Left colon (tissue), 2 donors: Measurements from ENCODE around the gene PPIF. TPM values are rescaled to one million over a fixed set of nuclear protein-coding genes. Genes with fewer than 3 reads are reported as not detected.
A peak's percentile ranks its signal among the peaks of the same experiment; 100 is the strongest.

Experiments used
- ATAC-seq: fragments of 200-7000 bp; cut with Tn5 transposase; one replicate; pipeline ENCODE4 v1.9.1; 2020; ENCODE audit warnings: mild to moderate bottlenecking, moderate library complexity
- DNase-seq, 2 donors: peaks; one replicate each; pipeline ENCODE4 v3.0.0-alpha.2; 2020
- intact Hi-C, 2 donors: fragments of 100-400 bp; cut with DNase I in 1 of 2; cut with micrococcal nuclease in 1 of 2; formaldehyde crosslinking; loops; one replicate each; pipeline versions ENCODE4 v1.11.2 to v1.14.0; 2022; cut with DNase I, micrococcal nuclease
- total RNA-seq, 2 donors: library from RNA; stranded (reverse); fragmentation: NEBNext Ultra II Directional; extraction: Animal tissue kit (Norgen Biotek cat#: 25700); gene quantifications; one replicate each; pipeline ENCODE4 v1.2.1, GENCODE V29; 2021
- donor health status: DM: no; HTN: no; CAD: no.
- donor health status: DM: yes; HTN: yes; CAD: no.

Gene PPIF
- total RNA-seq, 2 donors from 2014 or later = 86.6 to 105 TPM

- intact Hi-C loops = no loop called here
- peak; percentile 55 for ATAC-seq
- DNase-seq = peak in 1 of 2 donors; percentile 50
These were observed 4.3 kb upstream of the PPIF start for GRCh38 chr10:79342811-79343561.

DNA sequence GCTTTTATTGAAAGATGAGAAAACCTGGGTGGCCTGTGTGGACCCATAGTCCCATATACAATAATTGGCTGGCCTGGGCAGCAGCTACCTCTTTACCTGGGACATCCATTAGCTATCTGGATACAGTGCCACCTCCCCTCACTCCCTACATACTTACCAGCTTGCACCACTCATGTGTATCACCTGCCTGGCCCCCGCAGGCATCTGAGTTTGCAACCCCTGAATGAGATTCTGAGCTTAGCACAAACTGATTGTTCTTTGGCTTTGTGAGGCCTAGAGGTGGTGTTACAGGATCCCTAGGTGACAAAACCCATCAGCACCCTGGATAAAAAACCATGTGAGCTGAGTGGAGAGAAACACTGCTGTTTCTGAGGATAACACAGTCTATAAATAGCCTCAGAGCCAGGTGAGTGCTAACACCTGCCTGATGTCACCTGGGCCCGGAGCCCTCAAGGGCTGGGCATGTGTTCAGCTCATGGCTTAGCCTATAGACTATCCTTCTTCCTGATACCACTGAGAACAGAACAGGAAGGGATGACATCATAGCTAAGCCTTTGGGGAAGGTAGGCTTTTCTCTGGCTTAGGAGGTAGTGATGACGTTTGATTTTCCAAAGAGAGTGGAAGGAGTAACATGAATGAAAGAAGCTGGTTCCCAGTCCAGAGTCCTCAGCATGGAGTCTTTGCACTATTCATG lies 2.6 kb upstream of the PPIF start:
- intact Hi-C loops = no loop called here
- no peak for DNase-seq
- peak; percentile 8 for ATAC-seq

GRCh38 chr10:79345241-79346011 lies 1.8 kb upstream of the PPIF start:
- no peak for ATAC-seq
- DNase-seq = no peak
- intact Hi-C loops = no loop called here

- intact Hi-C loops = no loop called here
- DNase-seq (no peak), ATAC-seq (no peak)
These were observed 1.3 kb upstream of the PPIF start for GRCh38 chr10:79346012-79346340.

- intact Hi-C loops = no loop called here
- ATAC-seq (no peak), DNase-seq (no peak)
These were observed 662 bp upstream of the PPIF start for GRCh38 chr10:79346388-79347225.

DNA sequence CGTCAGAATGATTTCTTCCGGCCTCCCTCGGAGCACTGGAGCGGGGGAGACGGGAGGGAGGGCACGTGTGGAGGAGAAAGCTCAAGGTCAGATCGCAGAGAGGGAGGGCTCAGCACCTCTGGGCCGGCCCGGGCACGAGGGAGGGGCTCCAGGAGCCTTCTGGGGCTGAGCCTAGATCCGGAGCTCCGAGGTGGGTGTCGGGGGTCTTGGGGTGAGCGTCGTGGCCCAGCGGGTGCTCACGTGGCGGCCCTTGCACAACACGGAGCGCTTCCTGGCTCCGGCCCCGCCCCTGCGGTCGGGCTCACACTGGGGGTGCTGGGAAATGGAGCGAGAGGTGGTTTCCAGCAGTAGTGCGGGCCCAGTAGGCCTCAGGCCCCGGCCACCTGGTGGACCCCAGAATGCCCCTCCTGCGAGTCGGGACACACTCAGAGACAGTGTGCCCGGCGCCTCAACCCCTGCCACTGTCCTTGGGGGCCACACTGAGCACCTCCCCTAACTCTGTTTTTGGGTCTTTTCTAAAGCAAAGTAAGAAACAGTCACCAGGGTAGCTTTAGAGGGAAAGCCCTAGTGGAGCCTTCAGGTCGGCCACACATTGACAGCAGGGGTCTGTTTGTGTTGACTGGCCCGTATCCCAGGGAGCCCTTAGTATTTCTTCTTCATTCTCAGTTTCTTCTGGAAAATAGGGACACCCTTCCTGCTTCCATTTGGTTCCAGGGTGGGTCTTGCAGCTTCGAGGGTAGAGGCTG lies 798 bp downstream of the PPIF start:
- DNase-seq = peak; percentile 83 to 84
- intact Hi-C loops = no loop called here
- peak; percentile 66 for ATAC-seq

- ATAC-seq (no peak), DNase-seq (no peak)
- intact Hi-C loops = no loop called here
These were observed 1.3 kb downstream of the PPIF start for GRCh38 chr10:79348640-79348988.

DNA sequence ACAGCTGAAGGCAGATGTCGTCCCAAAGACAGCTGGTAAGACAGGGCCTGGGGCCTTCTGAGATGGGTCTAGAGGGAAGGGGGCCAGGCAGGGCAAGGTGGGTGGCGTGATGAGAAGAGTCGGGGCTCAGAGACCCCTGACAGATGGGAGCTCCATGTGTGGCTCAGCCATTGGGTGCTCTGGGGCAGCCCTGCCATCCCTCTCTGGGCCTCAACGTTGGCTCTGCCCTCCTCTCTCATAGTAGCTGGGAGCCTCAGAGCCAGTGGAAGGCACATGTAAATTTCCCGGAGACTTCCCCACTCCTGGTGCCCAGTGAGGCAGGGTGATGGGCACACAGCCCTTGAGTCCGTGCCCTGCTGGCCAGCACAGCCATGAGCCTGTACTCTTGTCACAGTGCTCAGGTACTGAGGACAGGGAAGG lies 1.8 kb downstream of the PPIF start:
- ATAC-seq = no peak
- no peak for DNase-seq
- intact Hi-C loops = no loop called here

GRCh38 chr10:79349766-79350406 lies 2.6 kb downstream of the PPIF start:
- intact Hi-C loops = no loop called here
- DNase-seq (no peak), ATAC-seq (no peak)

DNA sequence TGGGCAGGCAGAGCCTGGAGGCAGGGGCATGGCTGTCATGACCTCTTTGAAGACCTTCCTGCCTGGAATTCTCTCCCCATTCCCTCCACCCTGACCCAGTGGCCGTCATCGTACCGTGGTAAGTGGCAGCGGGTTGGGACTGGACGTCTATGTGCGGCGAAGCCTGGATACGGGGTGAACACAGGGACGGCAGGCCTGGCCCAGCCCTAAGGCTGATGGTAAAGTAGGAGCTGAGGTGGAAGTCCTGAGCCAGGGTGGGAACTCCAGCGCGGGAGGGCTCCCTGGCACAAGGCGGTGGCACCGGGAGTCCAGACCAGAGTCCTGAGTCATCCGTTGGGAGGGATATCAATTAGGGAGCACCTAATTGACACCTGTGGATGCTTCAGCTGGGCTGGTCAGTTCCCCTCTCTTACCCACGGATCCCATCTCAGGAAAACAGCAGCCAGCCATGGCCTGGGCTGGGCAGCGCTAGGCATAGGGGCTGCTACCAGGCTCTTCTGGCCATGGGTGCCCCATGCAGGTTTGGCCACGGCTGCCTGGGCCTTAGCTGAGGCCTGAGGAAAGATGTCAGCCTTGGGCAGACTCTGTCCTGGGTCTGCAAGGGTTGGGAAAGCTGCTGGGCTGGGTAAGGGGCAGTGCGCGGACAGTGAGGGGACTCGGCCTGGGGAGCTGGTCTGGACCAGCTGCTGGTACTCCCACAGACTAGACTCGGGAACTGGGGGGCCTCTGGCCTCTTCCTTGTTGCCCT lies 3.3 kb downstream of the PPIF start:
- DNase-seq (no peak), ATAC-seq (no peak)
- intact Hi-C loops = no loop called here

- ATAC-seq = no peak
- DNase-seq = no peak
- intact Hi-C loops = no loop called here
These were observed 4.1 kb downstream of the PPIF start for GRCh38 chr10:79351332-79351731.

GRCh38 chr10:79352035-79352877 lies 5.0 kb downstream of the PPIF start:
- no peak for DNase-seq
- ATAC-seq = no peak
- intact Hi-C loops = no loop called here

DNA sequence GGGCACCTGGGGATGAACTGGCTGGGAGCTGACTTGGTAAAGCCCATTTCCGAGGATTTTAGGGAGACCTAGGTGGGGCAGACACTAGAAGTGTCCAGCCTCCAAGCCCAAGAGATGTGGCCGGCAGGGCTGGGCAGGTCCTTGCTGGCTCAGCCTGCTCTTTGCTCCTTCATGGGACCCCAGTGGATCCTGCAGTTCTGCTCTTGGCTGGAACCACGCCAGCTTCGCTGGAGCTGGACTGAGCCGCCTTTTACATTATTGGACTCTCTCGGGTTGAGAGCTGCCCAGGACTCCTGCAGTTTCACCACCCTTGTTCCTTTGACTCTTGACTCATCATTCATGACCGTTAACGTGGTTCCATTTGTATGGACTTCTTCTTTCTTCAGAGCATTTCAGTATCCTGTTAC lies 5.7 kb downstream of the PPIF start:
- DNase-seq = no peak
- intact Hi-C loops = no loop called here
- no peak for ATAC-seq

- intact Hi-C loops = no loop called here
- no peak for ATAC-seq
- no peak for DNase-seq
These were observed 6.5 kb downstream of the PPIF start for GRCh38 chr10:79353726-79354125.

- ATAC-seq (no peak), DNase-seq (no peak)
- intact Hi-C loops = no loop called here
These were observed 6.9 kb downstream of the PPIF start for GRCh38 chr10:79354141-79354540.

GRCh38 chr10:79354615-79355014 lies 7.3 kb downstream of the PPIF start:
- intact Hi-C loops = no loop called here
- ATAC-seq (no peak), DNase-seq (no peak)
